Measurements from ENCODE around the gene GPC5.

GPC5 gene

GRCh38 chr13:91764527-91764926 is 366.1 kb downstream of the GPC5 start:
- Histone ChIP-seq H3K4me1 (ENCODE audit: low read depth, poor library complexity, severe bottlenecking) (no peaks in the 10 kb centered on the region), H3K79me2 (ENCODE audit: insufficient read depth, low read depth) (no peaks in the 10 kb centered on the region), H3K9ac (no peak overlapping the region), H3K4me2 (no peak overlapping the region), H4K20me1 (ENCODE audit: insufficient read depth) (no peaks in the 10 kb centered on the region), H2AFZ (ENCODE audit: low read depth) (no peak overlapping the region), H3K36me3 (ENCODE audit: insufficient read depth) (no peaks in the 10 kb centered on the region), H3K27me3 (ENCODE audit: insufficient read depth, low read depth) (no peaks in the 10 kb centered on the region), H3K4me3 (IDR thresholded peaks at IDR 0.05; ENCODE audit: insufficient read depth, low read depth, low read length) (no peak overlapping the region), H3K27ac (no peak overlapping the region)
- TF ChIP-seq CTCF (conservative IDR thresholded peaks at IDR 0.05; ENCODE audit: low read depth, low read length), result no peak

- Histone ChIP-seq H3K4me1 (ENCODE audit: low read depth, poor library complexity, severe bottlenecking) (no peaks in the 10 kb centered on the region), H4K20me1 (ENCODE audit: insufficient read depth) (no peaks in the 10 kb centered on the region), H3K27me3 (ENCODE audit: insufficient read depth, low read depth) (no peaks in the 10 kb centered on the region), H3K4me2 (no peak overlapping the region), H3K9ac (no peak overlapping the region), H3K79me2 (ENCODE audit: insufficient read depth, low read depth) (no peaks in the 10 kb centered on the region), H3K36me3 (ENCODE audit: insufficient read depth) (no peaks in the 10 kb centered on the region), H2AFZ (ENCODE audit: low read depth) (no peak overlapping the region), H3K27ac (no peak overlapping the region), H3K4me3 (IDR thresholded peaks at IDR 0.05; ENCODE audit: insufficient read depth, low read depth, low read length) (no peak overlapping the region)
- TF ChIP-seq CTCF (conservative IDR thresholded peaks at IDR 0.05; ENCODE audit: low read depth, low read length), result no peak
Measured at GRCh38 chr13:91767651-91768050, 369.2 kb downstream of the GPC5 start.

- H3K4me3 ChIP-seq (IDR thresholded peaks at IDR 0.05; ENCODE audit: insufficient read depth, low read depth, low read length), result no peak overlapping the region
- H4K20me1 ChIP-seq (ENCODE audit: insufficient read depth), result no peaks in the 10 kb centered on the region
- no peak overlapping the region for H3K4me2 ChIP-seq
- no peaks in the 10 kb centered on the region for H3K4me1 ChIP-seq (ENCODE audit: low read depth, poor library complexity, severe bottlenecking)
- H2AFZ ChIP-seq (ENCODE audit: low read depth), result no peak overlapping the region
- H3K27ac ChIP-seq, result no peak overlapping the region
- no peaks in the 10 kb centered on the region for H3K27me3 ChIP-seq (ENCODE audit: insufficient read depth, low read depth)
- no peaks in the 10 kb centered on the region for H3K79me2 ChIP-seq (ENCODE audit: insufficient read depth, low read depth)
- no peaks in the 10 kb centered on the region for H3K36me3 ChIP-seq (ENCODE audit: insufficient read depth)
- TF ChIP-seq CTCF (conservative IDR thresholded peaks at IDR 0.05; ENCODE audit: low read depth, low read length), result no peak
- H3K9ac ChIP-seq, result no peak overlapping the region
Measured at GRCh38 chr13:91768746-91769145, 370.3 kb downstream of the GPC5 start.

GRCh38 chr13:91771229-91771628 is 372.8 kb downstream of the GPC5 start:
- no peak for TF ChIP-seq CTCF (conservative IDR thresholded peaks at IDR 0.05; ENCODE audit: low read depth, low read length)
- no peaks in the 10 kb centered on the region for H3K27me3 ChIP-seq (ENCODE audit: insufficient read depth, low read depth)
- H3K4me2 ChIP-seq, result no peak overlapping the region
- H3K4me1 ChIP-seq (ENCODE audit: low read depth, poor library complexity, severe bottlenecking), result no peaks in the 10 kb centered on the region
- no peak overlapping the region for H3K4me3 ChIP-seq (IDR thresholded peaks at IDR 0.05; ENCODE audit: insufficient read depth, low read depth, low read length)
- H3K27ac ChIP-seq, result no peak overlapping the region
- no peaks in the 10 kb centered on the region for H4K20me1 ChIP-seq (ENCODE audit: insufficient read depth)
- H3K9ac ChIP-seq, result no peak overlapping the region
- H3K79me2 ChIP-seq (ENCODE audit: insufficient read depth, low read depth), result no peaks in the 10 kb centered on the region
- no peaks in the 10 kb centered on the region for H3K36me3 ChIP-seq (ENCODE audit: insufficient read depth)
- H2AFZ ChIP-seq (ENCODE audit: low read depth), result no peak overlapping the region
